Measurements from ENCODE around the gene BSN. TPM values are rescaled to one million over a fixed set of nuclear protein-coding genes. Genes with fewer than 3 reads are reported as not detected.

BSN gene
- total RNA-seq, 2 experiments from 2014 or later = 0.08 to 0.14 TPM

GRCh38 chr3:49650637-49651036 lies 96.4 kb downstream of the BSN start:
- no peak overlapping the region for H3K4me3 Mint-ChIP-seq
- H3K4me1 Mint-ChIP-seq = peaks cover 5% of the 10 kb centered on the region
- POLR2A ChIA-PET = no interaction called here
- H3K27ac Mint-ChIP-seq = no peak overlapping the region
- H3K9me3 Mint-ChIP-seq = no peaks in the 10 kb centered on the region
- H3K36me3 Mint-ChIP-seq = no peaks in the 10 kb centered on the region
- DNase-seq = no peak
- ATAC-seq (ENCODE audit: low read depth) = no peak
- H3K27me3 Mint-ChIP-seq = no peaks in the 10 kb centered on the region

GRCh38 chr3:49652218-49652902 lies 98.1 kb downstream of the BSN start:
- peaks cover 5% of the 10 kb centered on the region for H3K4me1 Mint-ChIP-seq
- ATAC-seq (ENCODE audit: low read depth) (no peak), DNase-seq (no peak)
- H3K9me3 Mint-ChIP-seq = no peaks in the 10 kb centered on the region
- H3K27me3 Mint-ChIP-seq = peaks cover 5% of the 10 kb centered on the region
- no peak overlapping the region for H3K4me3 Mint-ChIP-seq
- no peaks in the 10 kb centered on the region for H3K36me3 Mint-ChIP-seq
- no peak overlapping the region for H3K27ac Mint-ChIP-seq
- POLR2A ChIA-PET = interaction anchor here (0.9 kb wide), 1 partner anchor 112 kb away, joined by 3 read pairs; no protein-coding TSS in a partner anchor

- Mint-ChIP-seq H3K4me1 (peaks cover 2% of the 10 kb centered on the region), H3K27me3 (peaks cover 5% of the 10 kb centered on the region), H3K4me3 (no peak overlapping the region), H3K36me3 (no peaks in the 10 kb centered on the region), H3K27ac (no peak overlapping the region), H3K9me3 (no peaks in the 10 kb centered on the region)
- ATAC-seq (ENCODE audit: low read depth) = no peak
- POLR2A ChIA-PET = interaction anchor here (0.9 kb wide), 1 partner anchor 113 kb away, joined by 3 read pairs; no protein-coding TSS in a partner anchor
- DNase-seq = no peak
These were observed 98.7 kb downstream of the BSN start for GRCh38 chr3:49652903-49653415.

GRCh38 chr3:49653621-49654020 lies 99.3 kb downstream of the BSN start:
- H3K9me3 Mint-ChIP-seq = no peaks in the 10 kb centered on the region
- no peak overlapping the region for H3K27ac Mint-ChIP-seq

GRCh38 chr3:49654176-49654825 lies 100.0 kb downstream of the BSN start:
- POLR2A ChIA-PET = interaction anchor here (0.6 kb wide), 1 partner anchor 9 kb away, joined by 3 read pairs; no protein-coding TSS in a partner anchor
- peaks cover 5% of the 10 kb centered on the region for H3K27me3 Mint-ChIP-seq
- no peak overlapping the region for H3K27ac Mint-ChIP-seq

More at GRCh38 chr3:49653621-49654020, 99.3 kb downstream of the BSN start:
- no peak for DNase-seq
- ATAC-seq (ENCODE audit: low read depth) = no peak
- Mint-ChIP-seq H3K36me3 (no peaks in the 10 kb centered on the region), H3K27me3 (peaks cover 5% of the 10 kb centered on the region), H3K4me3 (no peak overlapping the region), H3K4me1 (peaks cover 2% of the 10 kb centered on the region)
- POLR2A ChIA-PET = interaction anchor here (0.6 kb wide), 1 partner anchor 10 kb away, joined by 3 read pairs; no protein-coding TSS in a partner anchor

GRCh38 chr3:49654955-49655556 lies 100.8 kb downstream of the BSN start:
- DNase-seq (no peak), ATAC-seq (ENCODE audit: low read depth) (no peak)
- peaks cover 5% of the 10 kb centered on the region for H3K27me3 Mint-ChIP-seq
- H3K36me3 Mint-ChIP-seq = no peaks in the 10 kb centered on the region
- H3K27ac Mint-ChIP-seq = no peak overlapping the region
- POLR2A ChIA-PET = no interaction called here
- peaks cover 3% of the 10 kb centered on the region for H3K4me1 Mint-ChIP-seq
- no peak overlapping the region for H3K4me3 Mint-ChIP-seq
- H3K9me3 Mint-ChIP-seq = no peaks in the 10 kb centered on the region

More at GRCh38 chr3:49654176-49654825, 100.0 kb downstream of the BSN start:
- Mint-ChIP-seq H3K9me3 (no peaks in the 10 kb centered on the region), H3K4me3 (no peak overlapping the region), H3K36me3 (no peaks in the 10 kb centered on the region), H3K4me1 (peaks cover 2% of the 10 kb centered on the region)
- DNase-seq (no peak), ATAC-seq (ENCODE audit: low read depth) (no peak)

GRCh38 chr3:49655731-49656285 lies 101.5 kb downstream of the BSN start:
- POLR2A ChIA-PET = no interaction called here
- Mint-ChIP-seq H3K4me3 (no peak overlapping the region), H3K4me1 (peaks cover 3% of the 10 kb centered on the region), H3K9me3 (no peaks in the 10 kb centered on the region), H3K27ac (no peak overlapping the region), H3K27me3 (peaks cover 5% of the 10 kb centered on the region), H3K36me3 (no peaks in the 10 kb centered on the region)
- ATAC-seq (ENCODE audit: low read depth) (no peak), DNase-seq (no peak)

GRCh38 chr3:49656541-49657112 lies 102.3 kb downstream of the BSN start:
- H3K36me3 Mint-ChIP-seq = no peaks in the 10 kb centered on the region
- H3K27ac Mint-ChIP-seq = no peak overlapping the region
- H3K27me3 Mint-ChIP-seq = peaks cover 5% of the 10 kb centered on the region
- peaks cover 3% of the 10 kb centered on the region for H3K4me1 Mint-ChIP-seq
- ATAC-seq (ENCODE audit: low read depth) (no peak), DNase-seq (no peak)
- POLR2A ChIA-PET = no interaction called here
- no peak overlapping the region for H3K4me3 Mint-ChIP-seq
- no peaks in the 10 kb centered on the region for H3K9me3 Mint-ChIP-seq

GRCh38 chr3:49657208-49657915 lies 103.1 kb downstream of the BSN start:
- ATAC-seq (ENCODE audit: low read depth) (no peak), DNase-seq (no peak)
- H3K27ac Mint-ChIP-seq = no peak overlapping the region
- no peaks in the 10 kb centered on the region for H3K36me3 Mint-ChIP-seq
- H3K4me3 Mint-ChIP-seq = no peak overlapping the region
- POLR2A ChIA-PET = no interaction called here
- no peaks in the 10 kb centered on the region for H3K9me3 Mint-ChIP-seq
- H3K27me3 Mint-ChIP-seq = peaks cover 5% of the 10 kb centered on the region
- peaks cover 3% of the 10 kb centered on the region for H3K4me1 Mint-ChIP-seq

- Mint-ChIP-seq H3K4me1 (peaks cover 3% of the 10 kb centered on the region), H3K27ac (no peak overlapping the region), H3K9me3 (no peaks in the 10 kb centered on the region), H3K27me3 (peaks cover 5% of the 10 kb centered on the region), H3K36me3 (no peaks in the 10 kb centered on the region), H3K4me3 (no peak overlapping the region)
- POLR2A ChIA-PET = no interaction called here
- DNase-seq (no peak), ATAC-seq (ENCODE audit: low read depth) (no peak)
These were observed 104.4 kb downstream of the BSN start for GRCh38 chr3:49658711-49659110.

GRCh38 chr3:49659756-49660155 lies 105.5 kb downstream of the BSN start:
- no peak for DNase-seq
- no peak for ATAC-seq (ENCODE audit: low read depth)
- POLR2A ChIA-PET = interaction anchor here (1.2 kb wide), 1 partner anchor 123 kb away, joined by 3 read pairs; no protein-coding TSS in a partner anchor

GRCh38 chr3:49661281-49661680 lies 107.0 kb downstream of the BSN start:
- POLR2A ChIA-PET = no interaction called here

More at GRCh38 chr3:49659756-49660155, 105.5 kb downstream of the BSN start:
- Mint-ChIP-seq H3K4me1 (peaks cover 3% of the 10 kb centered on the region), H3K27ac (no peak overlapping the region), H3K27me3 (peaks cover 5% of the 10 kb centered on the region), H3K36me3 (no peaks in the 10 kb centered on the region), H3K4me3 (no peak overlapping the region), H3K9me3 (no peaks in the 10 kb centered on the region)

More at GRCh38 chr3:49661281-49661680, 107.0 kb downstream of the BSN start:
- ATAC-seq (ENCODE audit: low read depth) (no peak), DNase-seq (no peak)
- Mint-ChIP-seq H3K27ac (no peak overlapping the region), H3K4me1 (peaks cover 5% of the 10 kb centered on the region), H3K4me3 (no peak overlapping the region), H3K36me3 (no peaks in the 10 kb centered on the region), H3K27me3 (peaks cover 4% of the 10 kb centered on the region), H3K9me3 (no peaks in the 10 kb centered on the region)

Data from activated naive CD8-positive, alpha-beta T cell treated with anti-CD3 and anti-CD28 coated beads, Interleukin-2, amount 10 ng/mL, durations not matched to agents 7 days and 5 days (primary cell).